Gastrocnemius medialis (tissue), 4 donors: ENCODE results near the gene XYLT1.

Experiments
- POLR2A ChIP-seq, 2 donors: fragments of 450-650 bp; IDR thresholded peaks; one replicate each; pipeline ENCODE4 v1.6.1; 2017; ENCODE audit warnings: antibody characterized with exemption in 2 of 2, mild to moderate bottlenecking in 2 of 2, moderate library complexity in 2 of 2
- TF ChIP-seq, protein P1 (sequence below), 5 experiments: fragments of 450-650 bp in 3 of 5; fragments of 200-600 bp in 2 of 5; sonication (generic) in 2 of 5; IDR thresholded peaks in 4 of 5; conservative IDR thresholded peaks in 1 of 5; 1 replicate in 4 of 5; 2 replicates in 1 of 5; pipeline ENCODE4 v1.5.1; 2016 to 2019; ENCODE audit warnings: antibody characterized with exemption in 5 of 5, mild to moderate bottlenecking in 3 of 5, moderate library complexity in 3 of 5

DNA sequence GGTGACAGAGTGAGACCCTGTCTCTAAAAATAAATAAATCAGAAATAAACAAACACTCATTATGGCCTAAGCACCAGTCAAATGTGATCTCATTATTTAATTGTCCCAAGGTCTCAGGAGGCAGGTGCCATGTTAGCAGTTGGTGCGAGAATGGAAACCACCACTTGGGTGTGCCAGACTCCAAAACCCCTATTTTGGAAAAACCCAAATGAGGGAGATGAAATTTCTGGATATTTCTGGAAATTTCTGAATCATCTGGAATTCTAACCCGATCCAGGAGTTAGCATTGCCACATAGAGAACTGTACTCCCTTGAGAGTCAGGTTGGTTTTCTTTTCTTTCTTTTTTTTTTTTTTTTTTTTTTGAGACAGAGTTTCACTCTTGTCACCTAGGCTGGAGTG, 264.0 kb downstream of the XYLT1 start:
- TF ChIP-seq POLR2A (IDR thresholded peaks at IDR 0.05), result no peak
- TF ChIP-seq, protein P1, sequence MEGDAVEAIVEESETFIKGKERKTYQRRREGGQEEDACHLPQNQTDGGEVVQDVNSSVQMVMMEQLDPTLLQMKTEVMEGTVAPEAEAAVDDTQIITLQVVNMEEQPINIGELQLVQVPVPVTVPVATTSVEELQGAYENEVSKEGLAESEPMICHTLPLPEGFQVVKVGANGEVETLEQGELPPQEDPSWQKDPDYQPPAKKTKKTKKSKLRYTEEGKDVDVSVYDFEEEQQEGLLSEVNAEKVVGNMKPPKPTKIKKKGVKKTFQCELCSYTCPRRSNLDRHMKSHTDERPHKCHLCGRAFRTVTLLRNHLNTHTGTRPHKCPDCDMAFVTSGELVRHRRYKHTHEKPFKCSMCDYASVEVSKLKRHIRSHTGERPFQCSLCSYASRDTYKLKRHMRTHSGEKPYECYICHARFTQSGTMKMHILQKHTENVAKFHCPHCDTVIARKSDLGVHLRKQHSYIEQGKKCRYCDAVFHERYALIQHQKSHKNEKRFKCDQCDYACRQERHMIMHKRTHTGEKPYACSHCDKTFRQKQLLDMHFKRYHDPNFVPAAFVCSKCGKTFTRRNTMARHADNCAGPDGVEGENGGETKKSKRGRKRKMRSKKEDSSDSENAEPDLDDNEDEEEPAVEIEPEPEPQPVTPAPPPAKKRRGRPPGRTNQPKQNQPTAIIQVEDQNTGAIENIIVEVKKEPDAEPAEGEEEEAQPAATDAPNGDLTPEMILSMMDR (IDR thresholded peaks at IDR 0.05 in 4 of 5, conservative IDR thresholded peaks at IDR 0.05 in 1 of 5), result no peak
